ENCODE results near the gene SRL. TPM values are rescaled to one million over a fixed set of nuclear protein-coding genes. Genes with fewer than 3 reads are reported as not detected.

SRL gene
- total and polyA plus RNA-seq, 2 of the 13 experiments (the other 11 are each of a cell fraction or from before 2014, with no cell fraction given), result 0.05 TPM; not detected in 1

- TF ChIP-seq, protein P1, sequence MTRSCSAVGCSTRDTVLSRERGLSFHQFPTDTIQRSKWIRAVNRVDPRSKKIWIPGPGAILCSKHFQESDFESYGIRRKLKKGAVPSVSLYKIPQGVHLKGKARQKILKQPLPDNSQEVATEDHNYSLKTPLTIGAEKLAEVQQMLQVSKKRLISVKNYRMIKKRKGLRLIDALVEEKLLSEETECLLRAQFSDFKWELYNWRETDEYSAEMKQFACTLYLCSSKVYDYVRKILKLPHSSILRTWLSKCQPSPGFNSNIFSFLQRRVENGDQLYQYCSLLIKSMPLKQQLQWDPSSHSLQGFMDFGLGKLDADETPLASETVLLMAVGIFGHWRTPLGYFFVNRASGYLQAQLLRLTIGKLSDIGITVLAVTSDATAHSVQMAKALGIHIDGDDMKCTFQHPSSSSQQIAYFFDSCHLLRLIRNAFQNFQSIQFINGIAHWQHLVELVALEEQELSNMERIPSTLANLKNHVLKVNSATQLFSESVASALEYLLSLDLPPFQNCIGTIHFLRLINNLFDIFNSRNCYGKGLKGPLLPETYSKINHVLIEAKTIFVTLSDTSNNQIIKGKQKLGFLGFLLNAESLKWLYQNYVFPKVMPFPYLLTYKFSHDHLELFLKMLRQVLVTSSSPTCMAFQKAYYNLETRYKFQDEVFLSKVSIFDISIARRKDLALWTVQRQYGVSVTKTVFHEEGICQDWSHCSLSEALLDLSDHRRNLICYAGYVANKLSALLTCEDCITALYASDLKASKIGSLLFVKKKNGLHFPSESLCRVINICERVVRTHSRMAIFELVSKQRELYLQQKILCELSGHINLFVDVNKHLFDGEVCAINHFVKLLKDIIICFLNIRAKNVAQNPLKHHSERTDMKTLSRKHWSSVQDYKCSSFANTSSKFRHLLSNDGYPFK (CRISPR knock-in tag; IDR thresholded peaks at IDR 0.05; ENCODE audit: borderline replicate concordance), result no peak
- TF ChIP-seq RXRA (CRISPR knock-in tag; IDR thresholded peaks at IDR 0.05), result peak; percentile 30; the same call in 1 of the 2 replicates
- no peak for TF ChIP-seq ZNF431 (CRISPR knock-in tag; IDR thresholded peaks at IDR 0.05; ENCODE audit: borderline replicate concordance, low read depth)
- 0 out of 2 replicates have a peak, but pooled peaks have one; percentile 36 for TF ChIP-seq MAZ (IDR thresholded peaks at IDR 0.05; ENCODE audit: borderline replicate concordance, low read depth, low read length)
- TF ChIP-seq MAZ (CRISPR knock-in tag; IDR thresholded peaks at IDR 0.05; ENCODE audit: low read depth), result peak; percentile 69
- no peak for TF ChIP-seq IRX3 (CRISPR knock-in tag; IDR thresholded peaks at IDR 0.05; ENCODE audit: borderline replicate concordance, low read depth)
- TF ChIP-seq ZNF143 (CRISPR knock-in tag; IDR thresholded peaks at IDR 0.05), result no peak
- no peak for TF ChIP-seq SRF (IDR thresholded peaks at IDR 0.05; ENCODE audit: low read depth, low read length)
- no peak for TF ChIP-seq HOXD1 (CRISPR knock-in tag; IDR thresholded peaks at IDR 0.05)
- no peak for TF ChIP-seq AKAP8 (CRISPR knock-in tag; IDR thresholded peaks at IDR 0.05)
- peak; percentile 66 for TF ChIP-seq GATAD2A (CRISPR knock-in tag; IDR thresholded peaks at IDR 0.05)
- no peak for TF ChIP-seq BCLAF1 (IDR thresholded peaks at IDR 0.05)
- no peak for TF ChIP-seq ZNF101 (CRISPR knock-in tag; IDR thresholded peaks at IDR 0.05; ENCODE audit: borderline replicate concordance, low read depth)
- TF ChIP-seq, protein P2, sequence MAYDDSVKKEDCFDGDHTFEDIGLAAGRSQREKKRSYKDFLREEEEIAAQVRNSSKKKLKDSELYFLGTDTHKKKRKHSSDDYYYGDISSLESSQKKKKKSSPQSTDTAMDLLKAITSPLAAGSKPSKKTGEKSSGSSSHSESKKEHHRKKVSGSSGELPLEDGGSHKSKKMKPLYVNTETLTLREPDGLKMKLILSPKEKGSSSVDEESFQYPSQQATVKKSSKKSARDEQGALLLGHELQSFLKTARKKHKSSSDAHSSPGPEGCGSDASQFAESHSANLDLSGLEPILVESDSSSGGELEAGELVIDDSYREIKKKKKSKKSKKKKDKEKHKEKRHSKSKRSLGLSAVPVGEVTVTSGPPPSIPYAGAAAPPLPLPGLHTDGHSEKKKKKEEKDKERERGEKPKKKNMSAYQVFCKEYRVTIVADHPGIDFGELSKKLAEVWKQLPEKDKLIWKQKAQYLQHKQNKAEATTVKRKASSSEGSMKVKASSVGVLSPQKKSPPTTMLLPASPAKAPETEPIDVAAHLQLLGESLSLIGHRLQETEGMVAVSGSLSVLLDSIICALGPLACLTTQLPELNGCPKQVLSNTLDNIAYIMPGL (CRISPR knock-in tag; IDR thresholded peaks at IDR 0.05; ENCODE audit: borderline replicate concordance in 1 of 2, low read depth in 1 of 2), result peak; percentile 80 to 86
- peak; percentile 34; the same call in 1 of the 2 replicates for TF ChIP-seq GABPA (IDR thresholded peaks at IDR 0.05; ENCODE audit: low read depth, low read length)
- peak; percentile 77 for TF ChIP-seq GABPA (CRISPR knock-in tag; IDR thresholded peaks at IDR 0.05; ENCODE audit: low read depth)
- TF ChIP-seq ARID3A (IDR thresholded peaks at IDR 0.05; ENCODE audit: low read depth, low read length), result no peak
These were observed 46.5 kb upstream of the SRL start (continued) for GRCh38 chr16:4288148-4288921.

Measured in HepG2 (cell line).